ENCODE data around the gene LATS1. TPM values are rescaled to one million over a fixed set of nuclear protein-coding genes. Genes with fewer than 3 reads are reported as not detected.

The LATS1 gene
- total and polyA plus RNA-seq, 4 donors = 2.7 to 9.2 (median 5.5) TPM

DNA sequence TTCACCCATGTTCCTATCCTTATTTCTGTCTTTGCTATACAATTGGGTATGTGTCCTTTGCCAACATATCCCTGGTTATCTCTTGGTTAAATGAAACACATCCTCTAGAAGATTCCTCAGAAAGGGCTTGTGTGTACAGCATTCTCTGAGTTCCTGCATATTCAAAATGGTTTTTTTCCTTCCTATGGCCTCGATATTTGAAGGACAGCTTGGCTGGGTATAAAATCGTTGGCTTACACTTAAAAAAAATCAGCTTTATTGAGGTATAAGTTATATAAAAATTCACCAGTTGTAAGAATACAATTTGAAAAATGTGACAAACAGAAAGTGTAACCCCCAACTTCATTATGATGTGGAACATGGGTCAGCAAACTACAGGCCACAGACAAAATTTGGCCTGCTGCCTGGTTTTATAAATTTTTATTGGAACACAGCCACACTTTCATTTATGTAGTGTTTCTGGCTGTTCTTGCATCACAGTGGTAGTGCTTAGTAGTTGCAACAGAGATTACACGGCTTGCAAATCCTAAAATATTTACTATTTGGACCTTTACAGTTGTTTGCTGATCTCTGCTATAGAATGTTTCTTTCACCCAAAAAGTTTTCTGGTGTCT lies 48.4 kb upstream of the LATS1 start:
- Histone ChIP-seq H3K4me1 (ENCODE audit: control insufficient read depth in 4 of 4, insufficient read depth in 4 of 4, low read length in 3 of 4) (no peaks in the 10 kb centered on the region), H3K27ac (ENCODE audit: low read depth in 1 of 2, low read length in 2 of 2) (no peak overlapping the region), H3K9me3 (ENCODE audit: control insufficient read depth in 4 of 4, low read length in 3 of 4) (peaks cover 0 to 3% (median 2%) of the 10 kb centered on the region in 4 donors), H3K36me3 (ENCODE audit: control insufficient read depth in 4 of 4, insufficient read depth in 3 of 4, low read depth in 1 of 4, low read length in 3 of 4) (peaks cover 0 to 5% (median 0%) of the 10 kb centered on the region in 4 donors), H3K9ac (ENCODE audit: low read depth in 1 of 2, low read length in 2 of 2) (no peak overlapping the region), H3K27me3 (ENCODE audit: control insufficient read depth in 4 of 4, insufficient read depth in 4 of 4, low read length in 3 of 4) (no peaks in the 10 kb centered on the region), H3K4me3 (ENCODE audit: low read depth in 1 of 3, low read length in 3 of 3) (no peak overlapping the region)
- whole genome bisulfite sequencing = 40% methylated on average over 3 of the region's 3 CpGs
- TF ChIP-seq RXRA (IDR thresholded peaks at IDR 0.05) (peak in 1 of 2 donors; percentile 40), FOXA1 (IDR thresholded peaks at IDR 0.05) (no peak), TAF1 (conservative IDR thresholded peaks at IDR 0.05) (no peak)
- TF ChIP-seq, protein P1, sequence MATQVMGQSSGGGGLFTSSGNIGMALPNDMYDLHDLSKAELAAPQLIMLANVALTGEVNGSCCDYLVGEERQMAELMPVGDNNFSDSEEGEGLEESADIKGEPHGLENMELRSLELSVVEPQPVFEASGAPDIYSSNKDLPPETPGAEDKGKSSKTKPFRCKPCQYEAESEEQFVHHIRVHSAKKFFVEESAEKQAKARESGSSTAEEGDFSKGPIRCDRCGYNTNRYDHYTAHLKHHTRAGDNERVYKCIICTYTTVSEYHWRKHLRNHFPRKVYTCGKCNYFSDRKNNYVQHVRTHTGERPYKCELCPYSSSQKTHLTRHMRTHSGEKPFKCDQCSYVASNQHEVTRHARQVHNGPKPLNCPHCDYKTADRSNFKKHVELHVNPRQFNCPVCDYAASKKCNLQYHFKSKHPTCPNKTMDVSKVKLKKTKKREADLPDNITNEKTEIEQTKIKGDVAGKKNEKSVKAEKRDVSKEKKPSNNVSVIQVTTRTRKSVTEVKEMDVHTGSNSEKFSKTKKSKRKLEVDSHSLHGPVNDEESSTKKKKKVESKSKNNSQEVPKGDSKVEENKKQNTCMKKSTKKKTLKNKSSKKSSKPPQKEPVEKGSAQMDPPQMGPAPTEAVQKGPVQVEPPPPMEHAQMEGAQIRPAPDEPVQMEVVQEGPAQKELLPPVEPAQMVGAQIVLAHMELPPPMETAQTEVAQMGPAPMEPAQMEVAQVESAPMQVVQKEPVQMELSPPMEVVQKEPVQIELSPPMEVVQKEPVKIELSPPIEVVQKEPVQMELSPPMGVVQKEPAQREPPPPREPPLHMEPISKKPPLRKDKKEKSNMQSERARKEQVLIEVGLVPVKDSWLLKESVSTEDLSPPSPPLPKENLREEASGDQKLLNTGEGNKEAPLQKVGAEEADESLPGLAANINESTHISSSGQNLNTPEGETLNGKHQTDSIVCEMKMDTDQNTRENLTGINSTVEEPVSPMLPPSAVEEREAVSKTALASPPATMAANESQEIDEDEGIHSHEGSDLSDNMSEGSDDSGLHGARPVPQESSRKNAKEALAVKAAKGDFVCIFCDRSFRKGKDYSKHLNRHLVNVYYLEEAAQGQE (IDR thresholded peaks at IDR 0.05) = no peak
- no peak for DNase-seq (ENCODE audit: low spot score)

DNA sequence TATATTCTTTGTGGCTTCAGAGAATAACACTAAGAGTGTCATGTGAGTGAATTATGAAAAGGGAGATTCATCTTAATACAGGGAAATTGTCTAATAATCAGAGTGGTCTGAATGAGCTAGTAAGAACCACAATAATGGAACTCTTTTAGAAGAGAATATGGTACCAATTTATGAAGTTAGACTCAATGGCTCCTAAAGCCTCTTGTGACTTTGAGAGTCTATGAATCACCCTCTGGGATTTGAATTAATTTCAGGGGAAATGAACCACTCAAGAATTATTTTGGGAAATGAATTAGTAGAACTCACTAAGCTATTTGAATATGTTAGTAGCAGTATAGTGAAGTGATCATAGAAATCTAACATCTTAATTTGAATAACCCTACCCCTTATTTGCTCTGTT lies 46.0 kb upstream of the LATS1 start:
- TF ChIP-seq RAD21 (IDR thresholded peaks at IDR 0.05) (no peak), FOXA2 (IDR thresholded peaks at IDR 0.05) (no peak), YY1 (IDR thresholded peaks at IDR 0.05) (no peak), NR2F2 (IDR thresholded peaks at IDR 0.05) (no peak), EGR1 (IDR thresholded peaks at IDR 0.05; ENCODE audit: low read depth in 2 of 2) (no peak), SP1 (IDR thresholded peaks at IDR 0.05) (no peak), JUND (IDR thresholded peaks at IDR 0.05) (no peak), RXRA (IDR thresholded peaks at IDR 0.05) (no peak), TAF1 (conservative IDR thresholded peaks at IDR 0.05) (no peak), HNF4G (IDR thresholded peaks at IDR 0.05) (no peak)
- TF ChIP-seq, protein P2, sequence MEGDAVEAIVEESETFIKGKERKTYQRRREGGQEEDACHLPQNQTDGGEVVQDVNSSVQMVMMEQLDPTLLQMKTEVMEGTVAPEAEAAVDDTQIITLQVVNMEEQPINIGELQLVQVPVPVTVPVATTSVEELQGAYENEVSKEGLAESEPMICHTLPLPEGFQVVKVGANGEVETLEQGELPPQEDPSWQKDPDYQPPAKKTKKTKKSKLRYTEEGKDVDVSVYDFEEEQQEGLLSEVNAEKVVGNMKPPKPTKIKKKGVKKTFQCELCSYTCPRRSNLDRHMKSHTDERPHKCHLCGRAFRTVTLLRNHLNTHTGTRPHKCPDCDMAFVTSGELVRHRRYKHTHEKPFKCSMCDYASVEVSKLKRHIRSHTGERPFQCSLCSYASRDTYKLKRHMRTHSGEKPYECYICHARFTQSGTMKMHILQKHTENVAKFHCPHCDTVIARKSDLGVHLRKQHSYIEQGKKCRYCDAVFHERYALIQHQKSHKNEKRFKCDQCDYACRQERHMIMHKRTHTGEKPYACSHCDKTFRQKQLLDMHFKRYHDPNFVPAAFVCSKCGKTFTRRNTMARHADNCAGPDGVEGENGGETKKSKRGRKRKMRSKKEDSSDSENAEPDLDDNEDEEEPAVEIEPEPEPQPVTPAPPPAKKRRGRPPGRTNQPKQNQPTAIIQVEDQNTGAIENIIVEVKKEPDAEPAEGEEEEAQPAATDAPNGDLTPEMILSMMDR (IDR thresholded peaks at IDR 0.05; ENCODE audit: low read depth, low read length, missing input control) = no peak
- TF ChIP-seq, protein P3, sequence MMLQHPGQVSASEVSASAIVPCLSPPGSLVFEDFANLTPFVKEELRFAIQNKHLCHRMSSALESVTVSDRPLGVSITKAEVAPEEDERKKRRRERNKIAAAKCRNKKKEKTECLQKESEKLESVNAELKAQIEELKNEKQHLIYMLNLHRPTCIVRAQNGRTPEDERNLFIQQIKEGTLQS (IDR thresholded peaks at IDR 0.05) = no peak
- TF ChIP-seq, protein P1 (IDR thresholded peaks at IDR 0.05) = no peak

More for the DNA sequence above, 46.0 kb upstream of the LATS1 start:
- Histone ChIP-seq H3K36me3 (ENCODE audit: control insufficient read depth in 4 of 4, insufficient read depth in 3 of 4, low read depth in 1 of 4, low read length in 3 of 4) (peaks cover 0 to 4% (median 1%) of the 10 kb centered on the region in 4 donors), H3K27me3 (ENCODE audit: control insufficient read depth in 4 of 4, insufficient read depth in 4 of 4, low read length in 3 of 4) (no peaks in the 10 kb centered on the region), H3K9me3 (ENCODE audit: control insufficient read depth in 4 of 4, low read length in 3 of 4) (peaks cover 0 to 3% (median 2%) of the 10 kb centered on the region in 4 donors), H3K9ac (ENCODE audit: low read depth in 1 of 2, low read length in 2 of 2) (no peak overlapping the region), H3K4me1 (ENCODE audit: control insufficient read depth in 4 of 4, insufficient read depth in 4 of 4, low read length in 3 of 4) (no peaks in the 10 kb centered on the region), H3K27ac (ENCODE audit: low read depth in 1 of 2, low read length in 2 of 2) (no peak overlapping the region), H3K4me3 (ENCODE audit: low read depth in 1 of 3, low read length in 3 of 3) (no peak overlapping the region)
- no peak for DNase-seq (ENCODE audit: low spot score)
